K562 (cell line): ENCODE measurements around the gene KRTAP9-2. TPM values are rescaled to one million over a fixed set of nuclear protein-coding genes. Genes with fewer than 3 reads are reported as not detected.

Source experiments
- ATAC-seq: fragments of 200-7000 bp; cut with Tn5 transposase; 3 replicates; pipeline ENCODE4 v1.9.1; 2020; ENCODE audit warnings: moderate library complexity
- BruUV-seq: library from RNA; stranded (reverse); fragments of 400-500 nt; replicated peaks from 2 replicates; lab custom pipeline; 2021; lab: Mats Ljungman, UMichigan
- CTCF ChIA-PET: fragments of 300-600 bp; formaldehyde crosslinking; extraction: SDS; loops from one replicate; lab custom pipeline; 2021; ENCODE audit warnings: low intra/inter-chr PET ratio; lab: Yijun Ruan, JAX
- POLR2A ChIA-PET: fragments of 300-600, 350-650 bp; sonication (Branson Sonifier 250); formaldehyde crosslinking; extraction: SDS; loops from one replicate; lab custom pipeline; 2021; ENCODE audit warnings: antibody characterized with exemption, inconsistent platforms; lab: Yijun Ruan, JAX
- DNase-seq, 4 experiments: peaks; one replicate each; pipeline versions ENCODE4 v3.0.0 to v3.0.0-alpha.2; 2011 to 2018; ENCODE audit warnings: low spot score in 3 of 4, mixed read lengths in 3 of 4; ENCODE audit errors: extremely low read depth in 1 of 4
- FAIRE-seq: peaks from 2 replicates; lab custom pipeline; 2011; peaks lifted over from hg19 to GRCh38; lab: Jason Lieb, UNC
- H2AFZ ChIP-seq: 2 replicates; pipeline ENCODE4 v1.6.0; 2011; ENCODE audit warnings: low read depth, low read length, control low read depth, inconsistent platforms
- H3K27ac ChIP-seq: fragments of 200-600 bp; 3 replicates; pipeline ENCODE4 v1.8.0; 2011; ENCODE audit warnings: low read depth, mild to moderate bottlenecking, control low read depth, inconsistent platforms, low read length, moderate library complexity, mixed read lengths; ENCODE audit errors: extremely low read depth
- H3K27me3 ChIP-seq, 2 experiments: fragments of 300-600 bp in 1 of 2; 2 replicates in 1 of 2; 3 replicates in 1 of 2; pipeline versions ENCODE4 v1.6.0 to v1.8.0; 2011; ENCODE audit warnings: inconsistent platforms in 2 of 2, low read length in 2 of 2, mild to moderate bottlenecking in 1 of 2, mixed read lengths in 1 of 2, moderate library complexity in 1 of 2; ENCODE audit not compliant: control insufficient read depth in 2 of 2, insufficient read depth in 2 of 2
- H3K36me3 ChIP-seq: fragments of 300-600 bp; 3 replicates; pipeline ENCODE4 v1.8.0; 2011; ENCODE audit warnings: mild to moderate bottlenecking, low read length, inconsistent platforms; ENCODE audit not compliant: control insufficient read depth, insufficient read depth
- H3K4me1 ChIP-seq, 2 experiments: fragments of 200-600 bp in 1 of 2; replicated peaks in 1 of 2; 2 replicates in 1 of 2; 3 replicates in 1 of 2; pipeline versions ENCODE4 v1.5.1 to v1.8.0; 2011; ENCODE audit warnings: inconsistent platforms in 2 of 2, low read length in 2 of 2, mild to moderate bottlenecking in 1 of 2, mixed read lengths in 1 of 2, moderate library complexity in 1 of 2; ENCODE audit not compliant: control insufficient read depth in 2 of 2, insufficient read depth in 2 of 2
- H3K4me2 ChIP-seq: 2 replicates; pipeline ENCODE4 v1.6.1; 2011; ENCODE audit warnings: low read length, control low read depth, inconsistent platforms, mixed read lengths; ENCODE audit not compliant: insufficient read depth
- H3K4me3 ChIP-seq: fragments of 200-600 bp; sonication (generic), shearing (Covaris generic); 2 replicates; pipeline ENCODE4 v1.5.1; 2016; ENCODE audit warnings: control low read depth, inconsistent platforms
- H3K79me2 ChIP-seq: fragments of 200-600 bp; 3 replicates; pipeline ENCODE4 v1.8.0; 2011; ENCODE audit warnings: low read length, inconsistent platforms; ENCODE audit not compliant: control insufficient read depth, insufficient read depth
- H3K9ac ChIP-seq, 2 experiments: 2 replicates each; pipeline versions ENCODE4 v1.6.0 to v1.6.1; 2011; ENCODE audit warnings: low read depth in 2 of 2, low read length in 2 of 2, control low read depth in 1 of 2, inconsistent platforms in 1 of 2, mild to moderate bottlenecking in 1 of 2, mixed read lengths in 1 of 2; ENCODE audit not compliant: insufficient read depth in 1 of 2
- H3K9me1 ChIP-seq: one replicate; pipeline ENCODE4 v1.6.0; 2011; ENCODE audit warnings: inconsistent platforms, mild to moderate bottlenecking, low read length, moderate library complexity; ENCODE audit not compliant: control insufficient read depth, insufficient read depth
- H3K9me3 ChIP-seq: replicated peaks from 2 replicates; pipeline ENCODE4 v1.5.1; 2011; ENCODE audit warnings: low read depth, low read length, inconsistent platforms; ENCODE audit not compliant: control insufficient read depth, insufficient read depth
- H4K20me1 ChIP-seq: replicated peaks from 2 replicates; pipeline ENCODE4 v1.6.1; 2011; ENCODE audit warnings: low read length, inconsistent platforms, mixed read lengths; ENCODE audit not compliant: control insufficient read depth, insufficient read depth
- ATF7 ChIP-seq: fragments of 450-650 bp; IDR thresholded peaks from 2 replicates; pipeline ENCODE4 v1.7.1; 2014; ENCODE audit warnings: mild to moderate bottlenecking, moderate library complexity
- BDP1 ChIP-seq: IDR thresholded peaks from 3 replicates; pipeline ENCODE4 v1.6.1; 2011; ENCODE audit not compliant: insufficient read length, insufficient read depth
- CBFA2T3 ChIP-seq: fragments of 450-650 bp; IDR thresholded peaks from 2 replicates; pipeline ENCODE4 v1.6.1; 2017
- FOXK1 ChIP-seq: sonication (generic); formaldehyde crosslinking; IDR thresholded peaks from 2 replicates; pipeline ENCODE4 v1.8.0; 2022; ENCODE audit warnings: missing genetic modification reagents, mild to moderate bottlenecking, borderline replicate concordance
- FOXP1 ChIP-seq: sonication (generic); formaldehyde crosslinking; IDR thresholded peaks from 2 replicates; pipeline ENCODE4 v1.8.0; 2022; ENCODE audit warnings: mild to moderate bottlenecking, missing genetic modification reagents
- FUS ChIP-seq: fragments of 200-400 bp; formaldehyde crosslinking; optimal IDR thresholded peaks from 2 replicates; pipeline ENCODE3; 2017; ENCODE audit warnings: low read depth, low read length
- GTF2F1 ChIP-seq: IDR thresholded peaks from 2 replicates; pipeline ENCODE4 v1.6.1; 2011; ENCODE audit warnings: low read depth, low read length, improper control_type of control experiment
- RAD51 ChIP-seq: fragments of 450-650 bp; IDR thresholded peaks from 2 replicates; pipeline ENCODE4 v1.7.1; 2016; ENCODE audit warnings: low read depth, mild to moderate bottlenecking, borderline replicate concordance
- SMARCB1 ChIP-seq: IDR thresholded peaks from 2 replicates; pipeline ENCODE4 v1.6.1; 2011; ENCODE audit warnings: improper control_type of control experiment, low read depth; ENCODE audit not compliant: insufficient read length
- TEAD4 ChIP-seq, 2 experiments: sonication (generic) in 1 of 2; formaldehyde crosslinking in 1 of 2; IDR thresholded peaks; 2 replicates each; pipeline versions ENCODE4 v1.6.1 to v1.8.0; 2012 to 2022; ENCODE audit warnings: borderline replicate concordance in 1 of 2, inconsistent platforms in 1 of 2, low read length in 1 of 2, mild to moderate bottlenecking in 1 of 2, missing genetic modification reagents in 1 of 2
- WGBS: fragments of 100-300 bp; shearing (Covaris generic); methylation state at CpG from one replicate; pipeline ENCODE4 v1.1.6; 2016; ENCODE audit warnings: low coverage, mixed read lengths; ENCODE audit not compliant: insufficient coverage; ENCODE audit errors: missing lambda C conversion rate; 5-methylcytosine and 5-hydroxymethylcytosine counted together
- in situ Hi-C: fragments of 300-500 bp; cut with MboI; formaldehyde crosslinking; loops from 4 replicates; pipeline ENCODE4 v1.15.0; 2018; ENCODE audit warnings: inconsistent platforms, mixed read lengths
- intact Hi-C: fragments of 100-400 bp; cut with micrococcal nuclease; formaldehyde crosslinking; loops from 2 replicates; pipeline ENCODE4 v1.14.2; 2022
- polyA plus RNA-seq, 8 experiments: library from polyadenylated mRNA; depleted of rRNA in 4 of 8; stranded (reverse) in 5 of 8; unstranded in 3 of 8; fragments of >200 nt; fragmentation: Nextera tagmentation in 2 of 8; fragmentation: Illumina TruSeq in 1 of 8; extraction: Ambion mirVana in 2 of 8; extraction: Trizol in 1 of 8; gene quantifications; 2 replicates each; pipeline versions ENCODE4 v1.2.1 to v1.2.3, GENCODE V29; 2011 to 2014; ENCODE audit warnings: inconsistent platforms in 1 of 8, missing spikeins in 1 of 8
- total RNA-seq, 7 experiments: library from RNA; depleted of rRNA in 6 of 7; stranded (reverse); fragments of >200 nt in 6 of 7; fragmentation: Illumina TruSeq in 2 of 7; extraction: Trizol in 2 of 7; gene quantifications; 2 replicates each; pipeline versions ENCODE4 v1.2.1 to v1.2.3, GENCODE V29; 2011 to 2021; ENCODE audit warnings: low replicate concordance in 1 of 7
- TF ChIP-seq, protein P1 (sequence below): fragments of 450-650 bp; formaldehyde crosslinking; IDR thresholded peaks from 2 replicates; pipeline ENCODE4 v1.4.0; 2020; ENCODE audit warnings: mild to moderate bottlenecking, moderate library complexity

The KRTAP9-2 gene
- total and polyA plus RNA-seq, 9 of the 15 experiments (the other 6 are each of a cell fraction or from before 2014, with no cell fraction given) = not detected

DNA sequence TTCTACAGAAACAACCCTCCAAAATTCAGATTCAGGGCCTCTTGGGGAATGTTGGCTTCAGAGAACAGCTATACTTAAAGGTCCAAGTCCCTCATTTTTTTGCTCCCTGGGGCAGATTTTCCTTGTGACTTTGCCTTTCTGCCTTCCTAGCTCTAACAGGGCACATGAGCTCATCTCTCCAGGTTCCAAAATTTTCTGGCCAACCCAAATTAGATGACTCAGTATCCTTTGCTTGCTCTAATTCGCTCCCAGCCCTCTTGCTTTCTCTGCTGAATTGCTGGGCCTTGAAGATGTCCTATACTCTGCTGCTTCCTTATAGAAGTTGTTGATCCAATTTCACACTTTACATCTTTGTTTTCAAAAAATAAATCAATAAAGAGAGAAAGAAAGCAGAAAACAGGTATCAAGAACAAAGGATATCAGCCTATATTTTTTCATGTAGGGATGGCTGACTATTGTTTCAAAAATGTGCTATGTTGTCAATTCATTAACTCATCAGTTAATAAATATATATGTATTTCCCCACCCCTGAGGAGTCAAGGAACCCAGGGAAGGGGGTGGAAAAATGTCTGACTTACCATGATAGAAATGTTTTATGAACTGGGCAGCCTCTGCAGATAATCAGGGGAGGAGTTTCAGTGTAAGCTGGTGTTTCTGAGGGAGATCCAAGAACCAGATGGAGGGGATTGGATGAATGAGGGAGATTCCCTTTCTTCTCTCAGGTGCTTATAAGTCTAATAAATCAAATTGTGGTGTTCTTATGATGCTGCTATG, 47.4 kb upstream of the KRTAP9-2 start:
- no TSS peak for BruUV-seq
- Histone ChIP-seq H3K36me3 (no peaks in the 10 kb centered on the region), H2AFZ (no peak overlapping the region), H4K20me1 (no peaks in the 10 kb centered on the region; the same call in 1 of the 2 replicates), H3K4me2 (no peak overlapping the region)
- FAIRE-seq = no peak
- no peak for ATAC-seq
- no peak for DNase-seq
- POLR2A ChIA-PET = no interaction called here
- 0% methylated on average over 1 of the region's 1 CpG for WGBS
- TF ChIP-seq GTF2F1 (no peak), BDP1 (no peak), RAD51 (no peak), FUS (no peak), SMARCB1 (no peak), FOXP1 (CRISPR knock-in tag) (no peak), TEAD4 (IDR thresholded peaks at IDR 0.05; ENCODE audit: low read length) (no peak), TEAD4 (CRISPR knock-in tag; IDR thresholded peaks at IDR 0.05; ENCODE audit: borderline replicate concordance) (no peak), CBFA2T3 (no peak), ATF7 (no peak), FOXK1 (CRISPR knock-in tag) (no peak)
- TF ChIP-seq, protein P1, sequence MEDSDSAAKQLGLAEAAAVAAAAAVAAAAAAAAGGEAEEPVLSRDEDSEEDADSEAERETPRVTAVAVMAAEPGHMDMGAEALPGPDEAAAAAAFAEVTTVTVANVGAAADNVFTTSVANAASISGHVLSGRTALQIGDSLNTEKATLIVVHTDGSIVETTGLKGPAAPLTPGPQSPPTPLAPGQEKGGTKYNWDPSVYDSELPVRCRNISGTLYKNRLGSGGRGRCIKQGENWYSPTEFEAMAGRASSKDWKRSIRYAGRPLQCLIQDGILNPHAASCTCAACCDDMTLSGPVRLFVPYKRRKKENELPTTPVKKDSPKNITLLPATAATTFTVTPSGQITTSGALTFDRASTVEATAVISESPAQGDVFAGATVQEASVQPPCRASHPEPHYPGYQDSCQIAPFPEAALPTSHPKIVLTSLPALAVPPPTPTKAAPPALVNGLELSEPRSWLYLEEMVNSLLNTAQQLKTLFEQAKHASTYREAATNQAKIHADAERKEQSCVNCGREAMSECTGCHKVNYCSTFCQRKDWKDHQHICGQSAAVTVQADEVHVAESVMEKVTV = no peak
- TF ChIP-seq, all 486 proteins: peak for 0
- H3K4me1 ChIP-seq = peaks cover 0 to 2% of the 10 kb centered on the region in 2 experiments; a peak in 2 of 5 replicates
- H3K4me3 ChIP-seq = no peak overlapping the region
- H3K27me3 ChIP-seq = peaks cover 3 to 10% of the 10 kb centered on the region in 2 experiments; a peak in 3 of 5 replicates
- in situ Hi-C loops = no loop called here
- intact Hi-C loops = no loop called here
- H3K9me1 ChIP-seq = no peaks in the 10 kb centered on the region
- CTCF ChIA-PET = no interaction called here
- no peak overlapping the region for H3K9ac ChIP-seq
- no peaks in the 10 kb centered on the region for H3K9me3 ChIP-seq
- no peaks in the 10 kb centered on the region for H3K79me2 ChIP-seq
- H3K27ac ChIP-seq = no peak overlapping the region
